ENCODE data around the gene JAM3. TPM values are rescaled to one million over a fixed set of nuclear protein-coding genes. Genes with fewer than 3 reads are reported as not detected.

The JAM3 gene
- total RNA-seq, 2 donors from 2014 or later = 5.1 to 10.7 TPM

DNA sequence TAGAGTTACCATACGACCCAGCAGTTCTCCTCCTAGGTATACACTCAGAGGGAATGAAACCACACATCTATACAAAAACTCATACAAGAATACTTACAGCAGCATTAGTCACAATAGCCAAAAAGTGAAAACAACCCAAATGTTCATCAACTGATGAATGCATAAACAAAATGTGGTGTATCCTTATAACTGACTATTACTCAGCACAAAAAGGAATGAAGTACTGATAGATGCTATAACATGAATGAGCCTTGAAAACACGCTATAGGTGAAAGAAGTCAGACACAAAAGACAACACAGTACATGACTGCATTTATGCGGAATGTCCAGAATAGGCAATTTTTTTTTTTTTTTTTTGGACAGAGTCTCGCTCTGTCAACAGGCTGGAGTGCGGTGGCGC lies 131.8 kb downstream of the JAM3 start:
- intact Hi-C loops (cut with DNase I, micrococcal nuclease) = no loop called here

More for the DNA sequence above, 131.8 kb downstream of the JAM3 start:
- DNase-seq (no peak), ATAC-seq (no peak)

Other genes with a start within 250 kb of the JAM3 start
- gene SPATA19, start 223.6 kb upstream of the JAM3 start, total RNA-seq = not detected
- 1 to 10 TPM; 2.3 to 4.4 TPM for gene IGSF9B, start 112.1 kb upstream of the JAM3 start, total RNA-seq
- 10 to 100 TPM; 11.5 to 17.0 TPM for gene NCAPD3, start 154.9 kb downstream of the JAM3 start, total RNA-seq
- gene VPS26B, start 155.6 kb downstream of the JAM3 start, total RNA-seq = 10 to 100 TPM; 40.8 to 41.1 TPM
- 10 to 100 TPM; 28.5 to 32.0 TPM for gene THYN1, start 184.3 kb downstream of the JAM3 start, total RNA-seq
- gene ACAD8, start 184.5 kb downstream of the JAM3 start, total RNA-seq = 10 to 100 TPM; 28.1 to 30.7 TPM
- gene GLB1L3, start 207.3 kb downstream of the JAM3 start, total RNA-seq = not detected